GM19023 (cell line): ENCODE measurements around the gene PCNX2.

ENCODE experiments used
- ATAC-seq: cut with Tn5 transposase; IDR thresholded peaks from one replicate; pipeline ENCODE4 v1.9.1; 2021; ENCODE audit warnings: mild to moderate bottlenecking, moderate library complexity; ENCODE audit not compliant: unreplicated experiment

Gene PCNX2

GRCh38 chr1:233268389-233269022 lies 27.0 kb downstream of the PCNX2 start:
- no peak for ATAC-seq

GRCh38 chr1:233261695-233262094 lies 33.8 kb downstream of the PCNX2 start:
- peak; percentile 3 for ATAC-seq

- peak; percentile 90 for ATAC-seq
Observed at GRCh38 chr1:233261206-233261605, 34.3 kb downstream of the PCNX2 start.

- no peak for ATAC-seq
Observed at GRCh38 chr1:233257786-233258185, 37.7 kb downstream of the PCNX2 start.

GRCh38 chr1:233256789-233257188 lies 38.7 kb downstream of the PCNX2 start:
- ATAC-seq = no peak

GRCh38 chr1:233256191-233256590 lies 39.3 kb downstream of the PCNX2 start:
- ATAC-seq = no peak

- no peak for ATAC-seq
Observed at GRCh38 chr1:233255145-233255544, 40.4 kb downstream of the PCNX2 start.

GRCh38 chr1:233253832-233254331 lies 41.6 kb downstream of the PCNX2 start:
- no peak for ATAC-seq

- no peak for ATAC-seq
Observed at GRCh38 chr1:233253231-233253831, 42.2 kb downstream of the PCNX2 start.

- no peak for ATAC-seq
Observed at GRCh38 chr1:233252441-233252840, 43.1 kb downstream of the PCNX2 start.

- no peak for ATAC-seq
Observed at GRCh38 chr1:233251201-233251720, 44.3 kb downstream of the PCNX2 start.

GRCh38 chr1:233248014-233248413 lies 47.5 kb downstream of the PCNX2 start:
- ATAC-seq = no peak

GRCh38 chr1:233246965-233247364 lies 48.6 kb downstream of the PCNX2 start:
- ATAC-seq = no peak

GRCh38 chr1:233245191-233245765 lies 50.2 kb downstream of the PCNX2 start:
- no peak for ATAC-seq

GRCh38 chr1:233244183-233244582 lies 51.3 kb downstream of the PCNX2 start:
- ATAC-seq = no peak

GRCh38 chr1:233242827-233243483 lies 52.6 kb downstream of the PCNX2 start:
- ATAC-seq = no peak

- ATAC-seq = no peak
Observed at GRCh38 chr1:233241759-233242158, 53.8 kb downstream of the PCNX2 start.

- ATAC-seq = no peak
Observed at GRCh38 chr1:233240829-233241682, 54.5 kb downstream of the PCNX2 start.

GRCh38 chr1:233240371-233240770 lies 55.2 kb downstream of the PCNX2 start:
- no peak for ATAC-seq

GRCh38 chr1:233238884-233239431 lies 56.6 kb downstream of the PCNX2 start:
- no peak for ATAC-seq
